HG02938 (cell line): Measurements from ENCODE around the gene POLR1F.
"Not testable (repeated sequence)": the region's sequence is repeated elsewhere in the genome, so short reads cannot be mapped to it uniquely, and the experiment has no call there.

Experiments
- ATAC-seq: cut with Tn5 transposase; IDR thresholded peaks from one replicate; pipeline ENCODE4 v1.9.1; 2021; ENCODE audit warnings: mild to moderate bottlenecking, moderate library complexity; ENCODE audit not compliant: unreplicated experiment

Gene POLR1F, protein sequence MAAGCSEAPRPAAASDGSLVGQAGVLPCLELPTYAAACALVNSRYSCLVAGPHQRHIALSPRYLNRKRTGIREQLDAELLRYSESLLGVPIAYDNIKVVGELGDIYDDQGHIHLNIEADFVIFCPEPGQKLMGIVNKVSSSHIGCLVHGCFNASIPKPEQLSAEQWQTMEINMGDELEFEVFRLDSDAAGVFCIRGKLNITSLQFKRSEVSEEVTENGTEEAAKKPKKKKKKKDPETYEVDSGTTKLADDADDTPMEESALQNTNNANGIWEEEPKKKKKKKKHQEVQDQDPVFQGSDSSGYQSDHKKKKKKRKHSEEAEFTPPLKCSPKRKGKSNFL

GRCh38 chr7:19708397-19709248, at the start of gene POLR1F:
Gene POLR1F (minus strand): TSS chr7:19709037. CDS start chr7:19709016, 21 bp downstream.
- ATAC-seq, result peak; percentile 98

GRCh38 chr7:19754521-19755116, 45.8 kb upstream of the POLR1F start:
- ATAC-seq, result no peak

DNA sequence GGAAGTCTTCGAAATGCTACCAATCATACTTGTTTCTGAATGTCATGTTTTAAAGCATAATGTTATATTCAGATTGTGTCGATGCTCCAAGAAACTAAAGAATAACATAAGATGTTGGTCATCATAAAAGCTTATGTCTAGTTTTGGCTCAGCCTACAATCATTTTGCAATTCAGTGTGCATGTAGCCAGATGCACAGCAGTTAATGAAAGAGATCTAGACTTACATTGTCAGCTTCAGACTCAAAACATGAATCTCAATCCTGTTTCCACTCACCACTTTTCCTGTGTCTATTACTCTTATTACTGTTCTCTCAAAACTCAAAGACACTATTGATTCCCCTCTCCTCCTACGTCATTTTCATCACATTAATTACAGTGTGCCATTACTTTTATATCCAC, 43.2 kb upstream of the POLR1F start:
- ATAC-seq, result no peak

DNA sequence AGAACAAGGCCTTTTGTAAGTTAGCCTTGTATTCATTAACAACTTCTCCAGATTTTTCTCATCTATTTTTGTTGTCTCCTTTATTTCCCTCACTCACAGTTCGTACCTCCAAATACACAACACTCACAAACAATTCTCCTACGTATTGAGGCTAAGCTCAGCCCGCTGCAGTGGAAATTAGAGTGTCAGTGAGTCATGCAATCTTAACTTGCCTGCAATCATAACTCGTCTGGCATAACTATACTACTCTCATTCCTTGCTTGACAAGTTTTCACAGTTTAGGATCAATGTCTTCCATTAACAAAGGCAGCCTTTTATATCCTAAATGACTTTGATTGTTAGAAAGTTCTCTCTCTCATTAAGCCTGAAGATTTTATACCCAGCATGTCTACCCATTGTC, 40.8 kb upstream of the POLR1F start:
- no peak for ATAC-seq

DNA sequence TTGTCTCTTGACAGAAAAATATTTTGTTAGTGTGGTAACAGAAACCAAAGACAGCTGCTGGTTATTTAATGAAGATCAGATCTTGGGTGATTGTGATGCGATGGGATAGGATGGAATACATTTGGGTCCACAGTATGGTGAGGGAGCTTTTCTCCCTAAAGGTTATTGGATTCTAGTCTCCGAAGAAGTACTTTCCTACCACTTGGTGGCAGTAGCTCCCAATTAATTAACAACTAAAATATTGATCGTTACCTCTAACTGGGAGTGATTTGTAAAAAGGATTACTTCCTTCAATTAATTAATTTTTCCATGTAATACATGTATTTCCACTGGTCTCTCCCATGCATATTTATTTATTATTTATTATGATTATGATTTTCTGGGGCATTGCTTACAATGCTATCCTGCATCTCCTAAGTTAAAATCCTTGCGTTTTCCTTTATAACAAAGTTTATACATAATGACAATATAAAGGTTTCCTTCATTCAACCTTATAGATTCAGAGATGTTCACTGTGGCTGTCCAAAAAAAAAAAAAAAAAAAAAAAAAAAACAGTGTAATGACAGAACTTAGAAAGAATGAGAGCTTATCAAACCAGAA, 39.0 kb upstream of the POLR1F start:
- peak; percentile 47 for ATAC-seq

DNA sequence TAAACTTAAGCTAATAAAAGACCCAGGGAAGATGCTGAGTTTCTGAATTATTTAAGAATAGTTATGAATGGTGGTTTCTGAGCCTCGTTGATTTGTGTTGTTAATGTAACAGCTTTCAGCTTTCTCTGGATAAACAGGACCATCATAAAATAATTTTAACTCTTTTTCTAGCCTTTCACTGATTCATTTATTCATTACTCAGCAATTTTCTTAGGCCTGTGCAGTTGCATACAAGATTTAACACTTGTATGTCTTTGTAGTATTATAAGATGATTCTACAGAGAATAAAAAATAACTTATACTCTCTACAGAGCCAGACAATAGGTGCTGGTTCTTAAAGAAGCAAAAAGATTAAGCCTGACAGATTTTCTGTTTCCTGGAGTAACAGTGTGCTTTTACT, 35.2 kb upstream of the POLR1F start:
- ATAC-seq, result no peak

GRCh38 chr7:19728716-19729115, 19.9 kb upstream of the POLR1F start:
- no peak for ATAC-seq

- ATAC-seq, result no peak
These were observed 16.9 kb upstream of the POLR1F start for GRCh38 chr7:19725770-19726169.

DNA sequence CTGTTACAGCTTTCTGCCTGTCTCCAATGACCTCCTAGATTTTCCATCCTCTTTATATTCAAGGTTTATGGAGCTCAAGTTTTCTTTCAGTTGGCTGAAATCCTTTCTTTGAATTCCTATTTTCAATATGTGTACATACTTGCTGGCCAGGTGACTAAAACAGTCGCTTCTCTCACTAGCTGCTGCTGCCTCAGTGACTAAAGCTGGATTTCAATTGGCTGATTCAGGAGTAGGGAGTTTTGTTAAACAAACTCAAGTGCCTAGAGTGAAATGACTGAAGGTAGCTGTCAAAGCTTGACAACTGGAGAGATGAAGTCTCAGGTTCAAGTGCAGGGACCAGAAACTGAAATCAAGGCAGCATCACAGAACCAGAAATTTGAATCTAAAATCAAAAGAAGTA, 6.7 kb upstream of the POLR1F start:
- ATAC-seq, result no peak

GRCh38 chr7:19713676-19714075, 4.8 kb upstream of the POLR1F start:
- ATAC-seq, result no peak

- ATAC-seq, result no peak
These were observed 377 bp upstream of the POLR1F start for GRCh38 chr7:19709249-19709578.

DNA sequence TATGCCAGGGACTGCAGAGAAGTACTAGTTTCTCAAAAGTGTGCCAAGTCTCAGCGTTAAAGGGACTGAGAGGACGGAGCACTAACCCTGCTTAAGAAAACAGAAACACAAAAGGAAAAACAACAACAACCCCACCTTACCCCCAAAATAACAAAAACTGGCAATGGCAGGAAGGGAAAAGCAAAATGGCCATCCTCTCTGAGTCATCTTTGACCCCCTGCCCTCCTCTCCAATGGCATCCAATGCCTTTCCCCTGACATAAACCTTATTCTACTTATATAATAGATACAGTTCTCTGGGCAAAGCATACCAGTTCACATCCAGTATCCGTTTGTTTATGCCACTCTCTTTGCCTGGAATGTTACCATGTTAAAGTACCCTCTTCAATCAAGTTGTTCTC, 1.6 kb downstream of the POLR1F start:
- no peak for ATAC-seq

DNA sequence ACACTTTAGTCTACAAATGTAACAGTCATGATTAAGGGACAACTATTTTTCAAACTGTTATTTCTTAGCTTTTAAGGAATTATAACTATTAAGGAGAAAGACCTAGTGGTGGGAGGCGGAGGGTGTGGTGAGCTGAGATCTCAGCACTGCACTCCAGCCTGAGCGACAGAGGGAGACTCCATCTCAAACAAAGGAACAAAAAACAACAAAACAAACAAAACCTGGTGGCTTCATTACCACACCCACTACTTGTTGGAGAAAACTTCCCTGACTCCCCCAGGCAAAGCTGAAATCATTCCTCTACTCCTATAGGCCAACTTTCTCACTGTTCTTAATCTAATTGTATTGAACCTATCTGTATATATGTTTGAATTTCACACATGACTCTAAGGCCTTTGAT, 3.2 kb downstream of the POLR1F start:
- ATAC-seq, result no peak

- no peak for ATAC-seq
These were observed 7.4 kb downstream of the POLR1F start for GRCh38 chr7:19701471-19701870.

- ATAC-seq, result no peak
These were observed 7.9 kb downstream of the POLR1F start for GRCh38 chr7:19700936-19701335.

DNA sequence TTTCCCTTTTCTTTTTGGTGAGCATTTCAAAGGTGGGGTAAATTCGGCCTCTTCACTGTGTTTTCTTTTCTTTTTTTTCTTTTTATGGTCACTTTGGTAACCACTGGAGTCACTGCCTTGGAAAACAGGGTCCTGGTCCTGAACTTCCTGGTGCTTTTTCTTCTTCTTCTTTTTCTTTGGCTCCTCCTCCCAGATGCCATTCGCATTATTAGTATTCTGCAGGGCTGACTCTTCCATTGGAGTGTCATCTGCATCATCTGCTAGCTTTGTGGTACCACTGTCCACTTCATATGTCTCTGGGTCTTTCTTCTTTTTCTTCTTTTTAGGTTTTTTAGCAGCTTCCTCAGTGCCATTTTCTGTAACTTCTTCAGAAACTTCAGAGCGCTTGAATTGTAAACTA, 10.5 kb downstream of the POLR1F start:
- no peak for ATAC-seq

GRCh38 chr7:19696926-19697325, 11.9 kb downstream of the POLR1F start:
- no peak for ATAC-seq

- ATAC-seq, result no peak
These were observed 16.6 kb downstream of the POLR1F start for GRCh38 chr7:19692111-19692828.

DNA sequence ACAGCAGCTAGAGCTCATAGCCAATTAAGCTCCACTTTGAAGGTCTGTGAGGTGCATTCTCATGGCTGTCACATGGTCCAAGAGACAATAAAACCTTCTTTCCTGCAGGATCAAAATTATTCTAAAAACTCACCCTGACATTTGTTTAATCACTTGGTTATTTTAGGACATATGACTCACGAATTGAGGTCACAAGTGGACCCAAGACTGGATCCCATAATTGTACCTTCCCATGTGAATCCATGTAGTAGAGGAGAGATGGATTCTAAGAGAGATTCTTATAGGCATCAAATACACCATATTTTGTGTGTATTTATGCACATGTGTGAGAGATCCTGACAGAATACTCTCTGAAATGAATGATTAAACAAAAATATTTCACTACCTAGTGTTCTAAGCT, 18.1 kb downstream of the POLR1F start:
- no peak for ATAC-seq

DNA sequence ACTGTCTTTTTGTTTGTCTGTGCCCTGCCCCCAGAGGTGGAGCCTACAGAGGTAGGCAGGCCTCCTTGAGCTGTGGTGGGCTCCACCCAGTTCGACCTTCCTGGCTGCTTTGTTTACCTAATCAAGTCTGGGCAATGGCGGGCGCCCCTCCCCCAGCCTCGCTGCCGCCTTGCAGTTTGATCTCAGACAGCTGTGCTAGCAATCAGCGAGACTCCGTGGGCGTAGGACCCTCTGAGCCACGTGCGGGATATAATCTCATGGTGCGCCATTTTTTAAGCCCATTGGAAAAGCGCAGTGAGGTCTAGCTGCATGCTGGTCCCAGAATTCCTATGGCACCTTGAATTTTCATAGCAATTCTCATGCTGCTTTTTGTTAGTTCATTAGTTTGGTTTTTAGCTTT, 19.7 kb downstream of the POLR1F start:
- ATAC-seq, result not testable (repeated sequence)

- ATAC-seq, result no peak
These were observed 27.2 kb downstream of the POLR1F start for GRCh38 chr7:19681596-19681995.
